Spleen (tissue), 11 donors: ENCODE measurements around the gene RALB. TPM values are rescaled to one million over a fixed set of nuclear protein-coding genes. Genes with fewer than 3 reads are reported as not detected.

ENCODE experiments used
- DNase-seq: peaks from one replicate; pipeline ENCODE4 v3.0.0-alpha.2; 2020
- H3K27ac ChIP-seq, 8 donors: fragments of 200-600 bp; sonication (generic) in 7 of 8; 1 replicate in 4 of 8; 2 replicates in 4 of 8; pipeline versions ENCODE4 v1.5.0 to v1.8.0; 2016 to 2021; ENCODE audit warnings: inconsistent platforms in 4 of 8, mild to moderate bottlenecking in 4 of 8, moderate library complexity in 1 of 8
- H3K27me3 ChIP-seq, 7 donors: fragments of 200-600 bp; sonication (generic) in 6 of 7; replicated peaks in 1 of 7; 1 replicate in 4 of 7; 2 replicates in 3 of 7; pipeline versions ENCODE4 v1.5.0 to v1.8.0; 2016 to 2021; ENCODE audit warnings: inconsistent platforms in 3 of 7, mild to moderate bottlenecking in 1 of 7
- H3K36me3 ChIP-seq, 6 donors: fragments of 200-600 bp; sonication (generic) in 5 of 6; 1 replicate in 4 of 6; 2 replicates in 2 of 6; pipeline versions ENCODE4 v1.5.0 to v1.8.0; 2016 to 2021; ENCODE audit warnings: inconsistent platforms in 2 of 6
- H3K4me1 ChIP-seq, 6 donors: fragments of 200-600 bp; sonication (generic) in 5 of 6; 1 replicate in 3 of 6; 2 replicates in 3 of 6; pipeline versions ENCODE4 v1.5.0 to v1.8.0; 2016 to 2021; ENCODE audit warnings: inconsistent platforms in 3 of 6
- H3K4me3 ChIP-seq, 8 donors: fragments of 200-600 bp; sonication (generic) in 7 of 8; 1 replicate in 4 of 8; 2 replicates in 4 of 8; pipeline versions ENCODE4 v1.5.0 to v1.8.0; 2016 to 2021; ENCODE audit warnings: inconsistent platforms in 4 of 8, mild to moderate bottlenecking in 4 of 8, moderate library complexity in 2 of 8
- H3K9me3 ChIP-seq, 8 donors: fragments of 200-600 bp; sonication (generic) in 7 of 8; 1 replicate in 4 of 8; 2 replicates in 4 of 8; pipeline versions ENCODE4 v1.5.0 to v1.8.0; 2016 to 2021; ENCODE audit warnings: inconsistent platforms in 4 of 8
- POLR2A ChIP-seq, 3 donors: fragments of 450-650 bp; IDR thresholded peaks; one replicate each; pipeline ENCODE4 v1.5.1; 2017; ENCODE audit warnings: antibody characterized with exemption in 3 of 3, mild to moderate bottlenecking in 1 of 3
- POLR2AphosphoS5 ChIP-seq, 3 donors: sonication (generic); formaldehyde crosslinking; IDR thresholded peaks; one replicate each; pipeline ENCODE4 v1.5.1; 2017; ENCODE audit warnings: antibody characterized with exemption in 3 of 3
- WGBS, 5 donors: extraction: QIAGEN DNeasy Blood & Tissue Kit in 3 of 5; methylation state at CpG; one replicate each; pipeline versions ENCODE4 v1.1.5 to v1.1.7; 2013 to 2018; 5-methylcytosine and 5-hydroxymethylcytosine counted together
- intact Hi-C: fragments of 100-400 bp; cut with DNase I; formaldehyde crosslinking; loops from one replicate; pipeline ENCODE4 v1.15.0; 2023; ENCODE audit warnings: low total_unique reads
- polyA plus RNA-seq, 3 donors: library from polyadenylated mRNA; stranded (reverse); fragments of 200-250 nt; gene quantifications; one replicate each; pipeline ENCODE4 v1.2.1, GENCODE V29; 2013
- total RNA-seq, 7 donors: library from RNA; depleted of rRNA in 3 of 7; stranded (reverse); fragments of >200 nt in 3 of 7; fragmentation: NEBNext Ultra II Directional in 4 of 7; extraction: Animal tissue kit (Norgen Biotek cat#: 25700) in 4 of 7; gene quantifications; one replicate each; pipeline versions ENCODE4 v1.1.0 to v1.2.1, GENCODE V29; 2016 to 2021
- TF ChIP-seq, protein P1 (sequence below), 11 experiments: fragments of 200-600 bp in 7 of 11; fragments of 450-650 bp in 4 of 11; sonication (generic) in 4 of 11; IDR thresholded peaks in 8 of 11; conservative IDR thresholded peaks in 3 of 11; 1 replicate in 7 of 11; 2 replicates in 4 of 11; pipeline versions ENCODE4 v1.4.0 to v1.8.0; 2016 to 2021; ENCODE audit warnings: antibody characterized with exemption in 11 of 11, inconsistent platforms in 4 of 11, mild to moderate bottlenecking in 1 of 11
- donor health status: healthy with polysubstance abuse.
- donor health status: DM: no; HTN: no; CAD: no; lungs with moderate emphysema.
- donor health status: DM: no; HTN: no; CAD: no.
- donor health status: Bipolar disorder and iron deficiency.
- donor health status: healthy.
- donor health status: DM: no; HTN: no; CAD: no.
- donor health status: DM: yes; HTN: yes; CAD: no.

Gene RALB
- total and polyA plus RNA-seq, 10 donors = 26.6 to 126 (median 79.5) TPM

DNA sequence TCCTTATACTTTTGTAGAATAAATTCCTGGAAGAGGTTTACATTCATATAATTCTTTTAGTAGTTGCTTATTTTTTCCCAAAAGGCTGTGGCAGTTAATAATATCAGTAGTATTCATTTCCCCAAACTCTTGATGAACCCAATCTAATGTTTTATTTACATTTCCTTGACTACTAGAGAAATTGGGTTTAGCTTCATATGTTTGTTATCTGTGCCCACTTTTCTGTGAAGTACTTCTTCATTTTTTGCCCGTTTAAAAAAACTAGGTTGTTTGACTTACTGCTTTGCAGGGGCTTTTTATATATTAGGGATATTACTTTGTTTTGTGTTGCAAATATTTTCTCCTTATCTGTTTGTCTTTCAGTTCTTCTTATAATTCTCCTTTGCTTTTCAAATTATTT, 17.2 kb downstream of the RALB start:
- intact Hi-C loops = no loop called here
- H3K4me3 ChIP-seq = no peak overlapping the region
- no peak overlapping the region for H3K27ac ChIP-seq
- peaks cover 0 to 92% (median 53%) of the 10 kb centered on the region in 6 donors for H3K4me1 ChIP-seq
- no peak for DNase-seq
- peaks cover 0 to 12% (median 0%) of the 10 kb centered on the region in 6 donors for H3K36me3 ChIP-seq
- TF ChIP-seq, protein P1, sequence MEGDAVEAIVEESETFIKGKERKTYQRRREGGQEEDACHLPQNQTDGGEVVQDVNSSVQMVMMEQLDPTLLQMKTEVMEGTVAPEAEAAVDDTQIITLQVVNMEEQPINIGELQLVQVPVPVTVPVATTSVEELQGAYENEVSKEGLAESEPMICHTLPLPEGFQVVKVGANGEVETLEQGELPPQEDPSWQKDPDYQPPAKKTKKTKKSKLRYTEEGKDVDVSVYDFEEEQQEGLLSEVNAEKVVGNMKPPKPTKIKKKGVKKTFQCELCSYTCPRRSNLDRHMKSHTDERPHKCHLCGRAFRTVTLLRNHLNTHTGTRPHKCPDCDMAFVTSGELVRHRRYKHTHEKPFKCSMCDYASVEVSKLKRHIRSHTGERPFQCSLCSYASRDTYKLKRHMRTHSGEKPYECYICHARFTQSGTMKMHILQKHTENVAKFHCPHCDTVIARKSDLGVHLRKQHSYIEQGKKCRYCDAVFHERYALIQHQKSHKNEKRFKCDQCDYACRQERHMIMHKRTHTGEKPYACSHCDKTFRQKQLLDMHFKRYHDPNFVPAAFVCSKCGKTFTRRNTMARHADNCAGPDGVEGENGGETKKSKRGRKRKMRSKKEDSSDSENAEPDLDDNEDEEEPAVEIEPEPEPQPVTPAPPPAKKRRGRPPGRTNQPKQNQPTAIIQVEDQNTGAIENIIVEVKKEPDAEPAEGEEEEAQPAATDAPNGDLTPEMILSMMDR (IDR thresholded peaks at IDR 0.05 in 8 of 11, conservative IDR thresholded peaks at IDR 0.05 in 3 of 11) = no peak
- TF ChIP-seq POLR2A (IDR thresholded peaks at IDR 0.05) (no peak), POLR2AphosphoS5 (IDR thresholded peaks at IDR 0.05) (no peak)
- WGBS, 5 donors = 13 to 30% (median 17%) methylated on average over 1 of the region's 1 CpG
- no peaks in the 10 kb centered on the region for H3K27me3 ChIP-seq
- peaks cover 0 to 6% (median 0%) of the 10 kb centered on the region in 8 donors for H3K9me3 ChIP-seq

DNA sequence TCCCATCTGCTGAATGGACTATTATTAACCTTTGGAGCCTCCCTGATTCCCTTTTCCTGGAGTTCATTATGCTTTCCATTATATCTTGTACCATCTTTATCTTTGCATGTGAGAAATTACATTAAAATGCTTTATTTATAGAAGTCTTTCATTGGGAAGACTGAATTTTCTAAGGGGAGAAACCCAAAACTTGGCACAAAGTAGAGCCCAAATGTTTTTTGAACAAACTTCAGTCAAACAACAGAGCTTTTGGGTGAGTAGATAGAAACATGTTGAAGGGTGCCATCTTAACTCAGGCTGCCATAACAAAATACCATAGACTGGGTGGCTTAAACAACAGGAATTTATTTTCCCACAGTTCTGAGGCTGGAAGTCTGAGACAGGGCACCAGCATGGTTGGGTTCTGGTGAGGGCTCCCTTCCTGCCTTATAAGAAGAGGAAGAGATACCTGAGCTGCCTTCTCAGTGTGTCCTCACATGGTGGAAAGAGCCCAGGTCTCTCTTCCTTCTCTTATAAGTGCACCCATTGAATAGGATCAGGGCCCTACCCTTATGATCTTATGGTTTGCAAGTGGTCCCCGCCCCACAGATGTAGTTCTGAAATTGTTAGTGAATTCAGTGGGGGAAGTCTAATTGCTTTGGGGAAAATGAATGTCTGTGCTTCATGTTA, 19.2 kb downstream of the RALB start:
- intact Hi-C loops = no loop called here
- peaks cover 0 to 6% (median 0%) of the 10 kb centered on the region in 8 donors for H3K9me3 ChIP-seq
- peaks cover 0 to 92% (median 54%) of the 10 kb centered on the region in 6 donors for H3K4me1 ChIP-seq
- WGBS, 5 donors = 84 to 100% (median 93%) methylated on average over 1 of the region's 1 CpG
- TF ChIP-seq POLR2AphosphoS5 (IDR thresholded peaks at IDR 0.05) (no peak), POLR2A (IDR thresholded peaks at IDR 0.05) (no peak)
- TF ChIP-seq, protein P1 (IDR thresholded peaks at IDR 0.05 in 8 of 11, conservative IDR thresholded peaks at IDR 0.05 in 3 of 11) = no peak
- DNase-seq = no peak
- H3K27me3 ChIP-seq = no peaks in the 10 kb centered on the region
- peaks cover 0 to 12% (median 0%) of the 10 kb centered on the region in 6 donors for H3K36me3 ChIP-seq
- no peak overlapping the region for H3K4me3 ChIP-seq
- H3K27ac ChIP-seq = no peak overlapping the region

DNA sequence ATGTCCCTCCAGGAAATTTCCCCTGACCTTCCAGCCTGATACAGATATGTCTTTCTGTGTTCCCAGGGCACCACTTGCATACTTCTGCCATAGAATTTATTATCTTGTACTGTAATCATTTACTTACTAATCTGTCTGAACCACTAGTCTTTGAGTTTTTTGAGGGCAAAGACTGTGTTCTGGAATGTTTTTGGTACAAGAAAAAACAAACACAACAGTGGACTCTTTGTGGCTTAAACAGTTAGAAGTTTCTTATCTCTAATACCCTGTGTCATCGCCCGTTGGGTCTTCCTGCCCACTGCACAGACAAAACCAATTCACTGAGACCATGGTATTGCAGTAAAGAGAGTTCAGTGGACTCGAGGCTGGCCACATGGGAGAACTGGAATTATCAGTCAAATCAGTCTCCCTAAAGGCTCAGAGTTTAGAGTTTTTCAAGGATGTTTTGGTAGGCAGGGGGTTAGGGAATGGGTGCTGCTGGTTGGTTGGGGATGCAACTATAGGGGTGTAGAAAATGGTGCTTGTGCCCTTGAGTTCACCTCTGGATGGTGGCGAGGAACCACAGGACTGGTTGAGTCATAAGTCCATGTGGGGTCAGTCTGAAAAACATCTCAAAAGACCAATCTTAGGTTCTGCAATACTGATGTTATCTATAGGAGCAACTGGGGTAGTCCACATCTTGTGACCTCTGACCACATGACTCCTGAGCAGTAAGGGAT, 20.3 kb downstream of the RALB start:
- intact Hi-C loops = no loop called here

More for the DNA sequence above, 20.3 kb downstream of the RALB start:
- H3K4me1 ChIP-seq = peaks cover 0 to 85% (median 50%) of the 10 kb centered on the region in 6 donors
- peaks cover 0 to 6% (median 0%) of the 10 kb centered on the region in 8 donors for H3K9me3 ChIP-seq
- H3K36me3 ChIP-seq = peaks cover 0 to 12% (median 0%) of the 10 kb centered on the region in 6 donors
- no peak overlapping the region for H3K4me3 ChIP-seq
- no peak overlapping the region for H3K27ac ChIP-seq
- no peak for DNase-seq
- TF ChIP-seq POLR2A (IDR thresholded peaks at IDR 0.05) = no peak
- TF ChIP-seq, protein P1 (IDR thresholded peaks at IDR 0.05 in 8 of 11, conservative IDR thresholded peaks at IDR 0.05 in 3 of 11) = no peak
- no peak for TF ChIP-seq POLR2AphosphoS5 (IDR thresholded peaks at IDR 0.05)
- WGBS, 5 donors = 81 to 94% (median 87%) methylated on average over 4 of the region's 4 CpGs
- no peaks in the 10 kb centered on the region for H3K27me3 ChIP-seq
